Skeletal muscle cell (primary cell): ENCODE results near the gene SHC1.

ENCODE experiments used
- DNase-seq: peaks from one replicate; pipeline ENCODE4 v3.0.0-alpha.2; 2010; ENCODE audit warnings: low read depth
- H3K4me3 ChIP-seq: 2 replicates; pipeline ENCODE4 v1.5.1; 2011; ENCODE audit warnings: low read depth, mild to moderate bottlenecking, control low read depth, low read length, moderate library complexity

The SHC1 gene

DNA sequence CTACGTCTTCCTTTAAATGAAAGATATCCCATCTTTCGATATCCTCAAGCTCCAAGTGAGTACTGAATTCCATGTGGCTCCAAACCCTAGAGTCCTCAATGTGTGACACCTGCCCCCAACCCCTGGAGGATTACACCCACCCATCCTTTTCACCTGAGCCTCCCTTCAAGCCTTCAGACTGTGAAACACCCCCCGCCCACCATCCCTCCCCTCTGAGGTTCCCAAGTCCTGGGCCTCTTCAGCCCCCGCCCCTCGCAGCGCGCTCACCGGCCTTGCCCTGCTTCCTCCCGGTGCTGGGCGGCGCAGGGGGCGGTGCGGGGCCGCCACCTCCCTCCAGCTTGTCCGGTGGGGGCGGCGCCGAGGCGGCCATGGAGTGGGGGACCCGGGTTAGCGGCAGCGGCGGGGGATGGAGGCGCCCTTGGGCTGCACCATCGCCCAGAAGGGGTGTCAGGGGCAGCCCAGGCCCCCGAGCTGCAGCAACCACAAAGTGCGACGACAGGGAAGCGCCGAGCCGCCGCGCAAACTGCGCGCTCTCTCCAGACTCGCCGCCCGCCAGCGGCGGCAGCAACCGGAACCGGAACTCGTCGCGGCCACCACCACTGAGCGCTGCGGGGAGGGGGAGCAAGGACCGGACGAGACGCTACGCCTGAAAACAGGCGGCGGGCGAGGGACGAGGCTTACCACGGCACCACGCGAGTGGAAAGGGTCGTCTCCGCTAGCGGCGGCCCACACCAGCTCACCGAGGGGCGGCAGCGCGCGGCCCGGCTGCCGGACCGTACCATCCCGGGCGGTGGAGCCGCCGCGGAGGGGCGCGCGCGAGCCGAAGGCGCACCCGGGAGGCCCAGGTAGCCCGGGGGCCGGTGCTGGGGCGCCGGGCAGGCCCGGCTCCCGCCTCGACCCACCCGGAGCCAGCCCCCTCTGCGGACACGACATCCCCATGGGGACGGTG is 9.1 kb downstream of the SHC1 start, which contains the start of gene PYGO2:
Gene PYGO2, minus strand, starts transcription at position 576 of the 949 bp plus-strand sequence. Its CDS starts 206 bp downstream, at position 370.
- peak within 1 kb of the TSS; percentile 67 for H3K4me3 ChIP-seq
- DNase-seq, result no peak

DNA sequence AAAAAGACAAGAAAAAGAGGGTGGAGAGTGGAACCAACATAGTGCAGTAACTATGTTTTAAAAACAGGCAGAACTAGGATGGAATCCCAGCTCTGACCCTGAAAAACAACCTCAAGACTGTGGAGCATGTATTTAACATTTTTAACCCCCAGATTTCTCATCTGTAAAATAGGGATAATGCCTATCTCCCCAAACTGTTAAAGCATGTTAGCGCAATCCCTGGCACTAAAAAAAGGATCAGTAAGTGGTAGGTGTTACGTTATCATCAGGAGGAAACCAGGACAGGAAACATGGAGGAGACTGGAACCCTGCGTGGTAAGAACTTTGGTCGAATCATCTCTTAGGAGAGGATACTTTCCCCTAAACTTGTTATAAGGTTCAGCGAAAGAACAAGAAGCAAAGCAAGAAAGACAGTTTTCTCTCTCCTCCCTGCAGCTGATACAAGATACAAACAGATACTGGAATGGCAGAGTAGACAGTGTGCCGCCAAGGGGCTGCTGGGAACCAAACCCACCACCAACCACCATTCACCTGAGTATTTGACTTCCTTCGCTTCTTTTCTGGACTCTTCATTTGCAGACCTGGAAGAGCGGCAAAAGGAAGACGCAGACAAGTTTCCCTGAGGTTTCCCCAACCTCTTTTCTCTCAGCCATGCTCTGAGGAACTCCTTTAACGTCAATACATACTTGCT is 10.0 kb downstream of the SHC1 start:
- DNase-seq, result no peak
- H3K4me3 ChIP-seq, result peak overlapping the region; percentile 67

DNA sequence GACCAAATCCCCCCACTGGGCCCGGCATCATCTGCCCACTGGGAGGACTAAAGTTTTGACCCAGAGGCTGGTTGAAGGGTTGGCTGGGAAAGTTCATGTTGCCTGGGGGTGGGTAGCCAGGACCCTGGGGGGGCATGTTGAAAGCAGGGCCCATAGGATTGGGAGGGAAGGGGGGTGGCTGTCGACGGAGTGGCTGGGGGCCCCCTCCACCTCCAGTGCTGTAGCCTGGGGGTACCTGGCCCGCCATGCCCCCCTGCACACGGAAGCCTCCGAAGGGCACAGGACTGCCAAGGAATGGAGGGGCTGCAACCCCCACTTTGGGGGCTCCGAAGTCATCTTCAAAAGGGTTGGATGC is 11.1 kb downstream of the SHC1 start:
- no peak for DNase-seq
- no peak overlapping the region for H3K4me3 ChIP-seq

DNA sequence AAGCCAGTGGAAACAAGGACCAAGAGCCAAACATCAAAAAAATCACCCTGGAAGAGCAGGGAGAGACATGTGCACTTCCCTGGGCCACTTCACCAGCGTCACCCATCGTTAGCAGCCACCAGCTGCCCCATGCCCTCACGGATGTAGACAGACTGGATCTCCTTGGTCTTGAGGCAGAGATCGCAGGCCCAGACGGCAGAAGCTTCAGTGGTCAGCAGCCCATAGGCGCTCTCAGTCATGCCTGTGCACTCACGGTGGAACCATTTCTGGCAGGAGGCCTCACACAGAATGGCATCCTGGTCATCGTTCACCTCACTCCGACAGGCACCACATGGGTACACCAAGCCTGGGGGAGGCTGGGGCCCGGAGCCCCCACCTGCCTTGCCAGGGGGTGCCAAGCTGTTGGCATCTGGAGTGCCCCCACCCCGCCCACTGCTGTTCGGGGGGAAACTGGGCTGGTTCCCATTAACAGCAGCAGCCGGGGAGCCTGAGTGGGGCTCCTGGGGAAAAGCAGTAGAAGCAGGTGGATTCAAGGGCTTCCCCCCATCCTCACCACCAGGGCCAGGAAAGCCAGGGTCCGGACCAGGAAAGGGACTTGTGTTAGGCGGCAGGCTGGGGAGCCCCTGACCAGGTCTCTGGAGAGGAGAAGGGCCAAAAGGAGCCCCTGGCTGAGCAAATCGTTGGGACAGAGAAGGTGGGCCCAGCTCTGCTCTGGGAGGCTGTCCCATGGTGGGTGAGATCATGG is 11.7 kb downstream of the SHC1 start:
- H3K4me3 ChIP-seq, result no peak overlapping the region

DNA sequence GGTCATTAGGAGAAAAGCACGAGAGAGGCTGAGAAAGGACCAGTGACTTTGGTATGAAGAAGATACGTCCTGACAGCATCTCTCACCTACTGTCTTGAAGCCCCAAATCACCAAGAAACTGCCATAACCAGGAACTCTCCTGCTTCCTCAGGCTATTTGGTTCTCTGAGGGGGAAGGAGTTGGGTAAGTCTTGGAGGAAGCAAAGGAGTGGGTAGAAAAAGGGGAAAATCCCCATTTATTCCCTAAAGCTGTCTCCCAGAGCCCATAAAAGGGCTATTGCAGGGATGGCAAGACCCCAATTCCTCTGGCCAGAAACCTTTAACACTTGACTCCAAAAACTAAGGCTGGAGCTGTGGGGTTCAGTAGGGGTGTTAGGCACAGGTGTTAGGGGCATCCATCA is 12.5 kb downstream of the SHC1 start:
- no peak overlapping the region for H3K4me3 ChIP-seq
- no peak for DNase-seq

More for the DNA sequence above, 11.7 kb downstream of the SHC1 start:
- no peak for DNase-seq

DNA sequence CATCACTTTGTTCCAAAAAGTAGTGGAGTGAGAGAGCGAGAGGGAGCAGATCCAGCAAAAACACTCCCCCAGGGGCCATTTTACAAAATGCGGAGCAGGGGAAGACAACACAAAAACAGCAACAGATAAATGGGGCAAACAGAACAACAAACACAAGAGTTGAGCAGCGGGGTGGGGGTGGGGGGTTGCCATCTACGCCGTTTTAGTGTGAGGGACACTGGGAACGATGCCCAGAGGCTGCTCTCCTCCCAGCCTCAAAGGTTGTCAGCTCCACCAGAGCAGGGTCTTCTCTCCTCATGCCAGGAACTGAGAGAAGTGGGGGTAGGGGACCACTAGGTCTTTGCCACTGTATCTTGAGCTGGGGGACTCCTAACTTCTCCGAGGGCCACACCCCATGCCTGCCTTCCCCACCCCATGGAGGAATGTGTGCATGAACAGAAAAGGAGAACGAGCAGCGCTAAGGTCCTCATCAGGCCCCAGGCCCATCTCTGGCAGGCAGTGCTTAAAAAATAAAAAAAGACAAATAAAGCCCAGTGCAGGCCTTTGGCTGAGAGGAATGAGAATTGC is 13.4 kb downstream of the SHC1 start:
- no peak overlapping the region for H3K4me3 ChIP-seq
- no peak for DNase-seq

DNA sequence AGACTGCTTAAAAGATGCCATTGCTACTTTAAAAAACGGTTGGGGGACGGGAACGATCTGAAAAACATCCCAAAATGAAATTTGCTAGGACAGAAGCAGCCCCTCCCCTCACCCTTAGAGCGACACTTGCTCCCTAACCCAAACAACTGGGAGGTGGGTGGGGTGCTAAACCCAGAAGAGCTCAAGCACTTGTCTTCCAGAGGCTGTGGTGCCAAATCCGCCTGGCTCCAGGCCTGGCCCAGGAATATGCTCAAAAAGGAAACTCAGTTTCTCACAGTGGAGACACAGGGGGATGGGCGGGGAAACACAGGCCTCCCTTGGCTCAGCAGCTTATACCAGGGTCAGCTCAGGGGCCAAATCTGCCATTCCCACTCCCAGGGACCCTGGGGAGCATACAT is 14.0 kb downstream of the SHC1 start:
- peak overlapping the region; percentile 65 for H3K4me3 ChIP-seq
- DNase-seq, result no peak

DNA sequence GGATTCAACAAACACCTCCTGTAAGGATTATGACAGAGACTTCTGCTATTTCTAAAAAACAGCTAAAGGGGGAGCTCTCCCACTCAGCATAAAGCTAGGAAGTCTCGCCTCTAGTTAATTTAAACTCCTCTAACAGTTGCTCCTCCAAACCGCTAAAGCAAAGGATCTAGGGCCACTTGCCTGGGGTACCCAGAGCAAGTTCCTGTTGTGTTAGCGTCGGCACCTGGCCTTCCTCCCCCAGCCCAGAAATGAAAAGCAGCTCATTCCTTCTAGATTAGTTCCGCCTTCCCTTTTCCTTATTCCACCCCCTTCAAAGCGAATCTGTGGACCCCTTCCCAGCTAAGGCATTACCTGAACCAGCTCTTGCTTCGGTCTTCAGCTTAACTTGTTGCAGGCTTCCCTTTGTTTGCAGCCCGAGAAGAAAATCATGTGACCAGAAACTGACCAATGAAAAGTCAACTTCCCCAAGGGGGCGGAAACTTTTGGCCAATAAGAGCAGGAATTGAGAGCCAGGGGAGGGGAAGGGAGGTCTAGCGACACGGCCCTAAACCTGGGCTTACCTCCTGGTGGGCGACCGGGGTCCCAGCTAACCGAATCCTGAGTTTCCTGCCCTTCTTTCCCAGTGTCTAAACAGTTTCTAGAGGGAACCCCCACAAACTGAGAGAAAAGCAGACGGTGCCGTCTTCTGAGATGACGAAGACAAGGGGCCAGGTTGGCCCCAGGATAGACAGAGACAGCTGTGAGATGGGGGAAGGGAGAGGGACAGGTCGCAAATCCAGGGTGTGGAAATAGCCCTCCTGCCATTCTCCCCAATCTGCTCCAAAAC is 14.6 kb downstream of the SHC1 start, which contains the start of gene PBXIP1:
Gene PBXIP1, minus strand, starts transcription at position 382 of the 826 bp plus-strand sequence. CDS start 2,378 bp downstream, outside the sequence.
- H3K4me3 ChIP-seq, result peak within 1 kb of the TSS; percentile 65
- peak; percentile 63 for DNase-seq

DNA sequence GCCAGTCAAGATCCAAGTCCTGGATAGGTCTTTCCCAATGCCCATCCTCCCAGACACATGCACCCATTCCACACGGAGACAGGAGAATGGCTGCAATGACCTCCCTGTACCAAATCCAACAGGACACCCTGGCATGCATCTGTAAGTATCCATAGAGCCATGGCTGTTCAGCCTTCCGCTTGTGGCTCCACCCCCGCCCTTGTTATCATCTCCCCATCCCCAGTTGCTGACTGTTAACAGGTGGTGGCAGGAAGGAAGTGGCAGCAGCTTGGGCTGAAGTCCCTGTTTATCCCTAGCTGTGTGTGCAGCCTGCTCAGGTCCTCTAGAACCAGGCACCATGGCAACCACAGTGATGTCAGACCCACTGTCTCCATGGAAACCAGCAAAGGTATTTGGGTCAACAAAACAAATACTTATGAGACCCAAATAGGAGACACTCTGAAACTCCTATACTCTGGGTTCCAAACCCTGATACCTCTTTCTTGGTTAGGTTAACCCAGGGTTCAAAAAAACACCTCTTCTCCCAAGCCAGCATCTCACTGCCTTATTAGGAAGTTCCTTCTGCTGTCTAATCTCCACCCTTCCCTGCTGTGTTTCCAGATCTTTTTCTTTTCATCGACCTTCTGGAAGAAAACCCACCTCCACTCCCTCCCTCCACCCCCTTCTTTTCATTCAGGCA is 15.4 kb downstream of the SHC1 start:
- no peak for DNase-seq
- peak overlapping the region; percentile 65 for H3K4me3 ChIP-seq

DNA sequence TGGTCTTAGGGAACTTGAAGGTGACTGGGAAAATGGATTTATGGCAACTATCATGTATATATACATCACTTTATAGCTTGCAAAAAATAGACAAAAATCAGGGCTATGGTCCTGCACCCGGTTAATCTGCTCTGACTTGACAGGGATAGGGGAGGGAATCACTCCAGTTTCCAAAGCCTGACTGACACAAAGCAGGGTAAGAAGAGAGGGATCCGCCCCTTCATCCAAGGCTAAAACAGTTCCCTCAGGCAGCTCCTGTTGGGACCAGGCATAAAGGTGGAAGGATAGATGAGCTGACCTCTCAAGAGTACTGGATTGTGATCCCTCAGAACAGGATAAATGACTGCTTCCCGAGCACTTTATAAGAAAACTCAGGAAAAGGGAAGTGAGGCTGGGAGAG is 16.0 kb downstream of the SHC1 start:
- no peak overlapping the region for H3K4me3 ChIP-seq
- no peak for DNase-seq

DNA sequence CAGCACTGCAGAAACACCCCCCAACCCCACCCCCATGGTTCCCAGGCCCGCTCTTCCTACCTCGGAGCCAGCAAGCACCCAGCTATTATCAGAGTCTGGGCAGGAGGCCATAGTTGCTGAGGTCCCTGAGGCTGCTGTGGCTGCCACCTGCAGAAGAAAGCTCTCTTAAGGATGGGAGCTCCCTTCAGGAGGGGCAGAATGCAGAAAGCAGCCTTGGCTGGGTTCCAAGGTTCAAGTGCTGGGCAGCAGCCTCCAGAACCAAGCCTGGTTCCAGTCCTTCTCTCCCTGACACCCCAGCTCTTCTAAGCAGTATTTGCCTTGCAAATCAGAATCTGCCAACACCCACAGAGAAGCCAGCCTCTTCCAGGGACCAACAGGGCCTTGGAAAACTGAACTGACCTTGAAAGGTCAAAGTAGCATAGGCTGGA is 16.9 kb downstream of the SHC1 start:
- no peak overlapping the region for H3K4me3 ChIP-seq
- no peak for DNase-seq

DNA sequence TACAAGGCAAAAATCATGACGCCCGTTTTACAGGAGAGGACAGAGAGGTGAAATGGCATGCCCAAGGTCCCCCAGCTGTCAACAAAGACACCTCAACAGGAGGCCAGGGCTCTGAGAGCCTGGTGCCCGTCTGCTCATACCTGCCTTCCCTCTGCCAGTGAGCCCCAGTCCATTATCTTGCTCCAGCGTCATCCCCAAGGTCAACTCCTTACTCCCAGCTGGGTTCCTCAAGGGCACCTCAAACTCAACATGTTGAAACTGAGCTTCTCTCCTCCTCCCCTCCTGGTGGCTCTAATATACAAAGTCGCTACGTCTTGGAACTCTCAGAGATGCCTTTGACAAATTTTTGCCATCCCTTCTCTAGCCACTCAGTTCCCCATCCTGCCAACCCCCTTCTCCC is 17.9 kb downstream of the SHC1 start:
- DNase-seq, result no peak
- H3K4me3 ChIP-seq, result no peak overlapping the region

DNA sequence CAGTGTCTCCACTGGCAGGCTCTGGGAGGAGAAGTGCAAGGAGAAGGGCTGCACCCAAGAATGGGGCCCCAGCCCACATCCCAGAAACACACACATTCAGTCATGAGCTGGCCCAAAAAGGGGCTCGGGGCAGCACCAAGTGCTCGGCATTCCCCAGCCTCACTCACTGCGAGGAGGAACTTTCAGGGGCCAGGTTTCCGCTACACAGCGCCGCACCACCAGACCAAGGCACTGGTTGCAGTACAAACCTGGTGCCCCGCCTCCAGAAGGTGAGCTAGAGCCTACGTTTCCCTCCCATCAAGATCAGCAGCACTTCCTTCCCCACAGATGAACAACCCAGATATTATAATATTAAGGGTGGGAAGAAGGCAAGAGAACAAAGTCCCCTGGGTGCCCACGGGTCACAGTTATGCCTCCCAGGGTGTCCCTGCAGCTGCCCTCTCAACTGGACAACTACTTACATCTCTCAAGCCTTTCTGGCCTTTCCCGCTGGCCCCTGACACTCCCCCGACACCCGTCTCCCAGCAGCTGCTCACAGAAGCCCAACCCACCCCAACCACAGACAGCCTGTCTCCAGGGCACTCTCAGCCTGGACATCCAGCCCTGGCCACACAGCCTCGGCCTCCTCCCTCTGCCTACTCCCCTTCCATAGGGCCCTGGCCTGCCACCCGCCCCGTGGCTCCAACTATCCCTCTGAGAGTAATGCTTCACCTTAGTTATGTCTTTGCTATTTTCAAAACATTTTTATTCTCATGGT is 18.5 kb downstream of the SHC1 start:
- H3K4me3 ChIP-seq, result no peak overlapping the region

DNA sequence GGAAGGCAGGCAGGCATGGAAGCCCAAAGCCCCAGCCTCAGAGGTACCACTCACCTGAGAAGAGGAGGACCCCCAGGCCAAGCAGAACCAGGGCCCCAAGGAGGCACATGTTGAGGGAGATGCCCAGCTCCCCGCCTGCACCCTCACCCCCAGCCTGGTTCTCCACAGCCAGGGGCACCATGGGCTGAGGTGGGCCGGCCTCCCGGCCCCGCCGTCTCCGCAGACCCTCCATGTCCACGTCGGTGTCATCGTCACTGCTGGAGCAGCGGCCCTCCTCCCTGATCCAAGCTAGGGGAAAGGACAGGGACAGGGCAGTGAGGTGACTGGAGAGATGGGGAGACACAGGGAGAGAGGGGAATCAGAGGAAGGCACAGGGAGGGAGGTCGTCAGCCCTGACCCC is 22.5 kb downstream of the SHC1 start:
- DNase-seq, result no peak
- no peak overlapping the region for H3K4me3 ChIP-seq

More for the DNA sequence above, 18.5 kb downstream of the SHC1 start:
- DNase-seq, result no peak

DNA sequence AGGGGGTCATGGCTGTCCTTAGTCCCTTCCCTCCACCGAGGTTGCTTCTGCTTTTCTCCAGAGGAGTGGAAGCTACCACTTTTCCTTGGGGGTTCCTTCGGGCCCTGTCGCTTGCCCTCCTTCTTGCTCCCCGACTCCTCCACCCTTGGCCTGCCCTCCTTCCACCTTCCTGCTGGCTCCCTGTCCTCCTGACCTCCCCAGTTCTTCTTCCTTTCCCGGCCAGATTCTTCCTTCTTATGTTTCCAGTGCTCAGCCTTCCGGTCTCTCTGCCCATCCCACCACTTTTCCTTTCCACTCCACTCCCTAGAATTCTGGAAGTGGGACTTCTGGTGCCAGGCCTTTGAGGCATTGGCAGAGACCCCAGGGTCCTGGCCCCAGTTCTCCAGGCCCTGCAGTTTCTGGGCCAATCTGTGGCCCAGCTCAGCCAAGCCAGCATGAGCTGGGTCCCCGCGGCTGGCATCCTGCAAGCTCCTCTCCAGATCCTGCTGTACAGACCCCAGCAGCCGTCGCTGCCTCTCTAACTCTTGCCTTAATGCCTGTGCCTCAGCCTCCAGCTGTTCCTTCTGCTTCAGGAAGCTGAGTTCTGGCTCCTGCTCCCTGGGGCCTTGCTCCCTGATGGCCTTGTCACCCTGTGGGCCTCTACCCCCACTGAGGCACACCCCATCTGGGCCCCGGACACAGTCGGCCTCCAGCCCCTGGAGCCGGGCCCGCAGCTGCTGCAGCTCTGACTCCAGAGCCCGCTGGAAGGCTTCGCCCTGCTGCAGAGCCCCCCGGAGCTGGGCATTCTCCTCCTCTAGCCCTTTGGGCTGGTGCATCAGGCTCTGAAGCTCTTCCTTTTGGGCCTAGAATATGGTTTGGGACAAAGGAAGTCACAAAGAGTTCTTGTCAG is 24.3 kb downstream of the SHC1 start:
- no peak overlapping the region for H3K4me3 ChIP-seq
- no peak for DNase-seq

DNA sequence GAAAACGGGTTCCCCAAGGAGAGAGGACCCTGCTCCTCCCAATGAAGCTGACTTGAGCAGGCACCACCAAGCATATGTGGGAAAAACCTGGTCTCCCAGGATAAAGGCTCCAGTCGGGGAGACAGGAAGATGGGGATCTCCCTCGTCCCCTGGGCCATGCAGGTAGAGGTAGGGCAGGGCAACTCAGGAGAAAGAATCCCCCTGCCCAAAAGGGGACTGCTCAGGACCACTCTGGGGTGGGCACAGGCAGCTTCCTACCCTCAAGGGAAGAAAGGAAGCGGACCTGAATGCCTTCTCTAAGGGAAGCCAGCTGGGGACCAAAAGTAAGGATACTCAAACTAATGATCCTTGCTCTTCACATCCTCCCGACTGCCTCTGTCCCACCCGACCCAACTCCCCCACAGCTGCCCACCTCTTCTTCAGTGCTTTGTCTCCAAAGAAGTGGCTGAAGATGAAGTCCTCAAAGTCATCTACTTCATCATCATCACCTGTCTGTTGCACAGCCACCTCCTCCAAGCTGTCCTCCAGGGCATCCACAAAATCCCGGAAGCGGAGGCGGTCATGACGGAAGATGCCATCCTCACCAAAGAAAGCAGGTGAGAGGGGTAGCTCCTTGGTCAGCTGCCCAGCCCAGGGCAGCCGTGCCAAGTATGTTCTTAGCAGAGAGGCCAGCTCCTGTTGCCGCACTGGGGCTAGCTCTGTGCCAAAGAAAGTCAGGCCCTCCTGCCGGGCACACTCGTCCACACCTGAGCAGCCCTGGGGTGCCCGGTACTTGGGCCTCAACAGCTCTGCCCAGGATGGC is 25.2 kb downstream of the SHC1 start:
- H3K4me3 ChIP-seq, result no peak overlapping the region
- DNase-seq, result no peak
